Esophagus muscularis mucosa (tissue), 4 donors: ENCODE results near the gene ATP2B2.

Source experiments
- EP300 ChIP-seq: sonication (generic); formaldehyde crosslinking; IDR thresholded peaks from one replicate; pipeline ENCODE4 v1.6.1; 2017; ENCODE audit warnings: antibody characterized with exemption
- POLR2AphosphoS5 ChIP-seq, 2 donors: sonication (generic); formaldehyde crosslinking; IDR thresholded peaks; one replicate each; pipeline ENCODE4 v1.6.1; 2017; ENCODE audit warnings: antibody characterized with exemption in 2 of 2
- TF ChIP-seq, protein P1 (sequence below), 3 experiments: fragments of 200-600 bp in 2 of 3; fragments of 450-650 bp in 1 of 3; sonication (generic) in 2 of 3; IDR thresholded peaks; one replicate each; pipeline ENCODE4 v1.5.1; 2017 to 2019; ENCODE audit warnings: antibody characterized with exemption in 3 of 3, mild to moderate bottlenecking in 2 of 3, moderate library complexity in 1 of 3

DNA sequence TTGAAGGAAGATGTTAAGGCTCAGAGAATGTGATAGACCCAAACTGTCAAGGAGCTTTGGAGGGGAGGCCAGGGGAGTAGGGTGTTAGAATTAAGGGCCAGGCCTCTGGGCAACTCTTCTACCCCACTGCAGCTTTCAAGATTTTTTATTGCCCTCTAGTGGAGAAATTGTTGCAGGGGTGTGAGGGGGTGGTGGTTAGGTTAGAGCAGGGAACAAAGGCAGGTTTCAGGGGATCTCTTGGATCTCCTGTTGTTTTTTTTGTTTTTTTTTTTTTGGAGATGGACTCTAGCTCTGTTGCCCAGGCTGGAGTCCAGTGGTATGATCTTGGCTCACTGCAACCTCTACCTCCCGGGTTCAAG, 183.1 kb downstream of the ATP2B2 start:
- TF ChIP-seq, protein P1, sequence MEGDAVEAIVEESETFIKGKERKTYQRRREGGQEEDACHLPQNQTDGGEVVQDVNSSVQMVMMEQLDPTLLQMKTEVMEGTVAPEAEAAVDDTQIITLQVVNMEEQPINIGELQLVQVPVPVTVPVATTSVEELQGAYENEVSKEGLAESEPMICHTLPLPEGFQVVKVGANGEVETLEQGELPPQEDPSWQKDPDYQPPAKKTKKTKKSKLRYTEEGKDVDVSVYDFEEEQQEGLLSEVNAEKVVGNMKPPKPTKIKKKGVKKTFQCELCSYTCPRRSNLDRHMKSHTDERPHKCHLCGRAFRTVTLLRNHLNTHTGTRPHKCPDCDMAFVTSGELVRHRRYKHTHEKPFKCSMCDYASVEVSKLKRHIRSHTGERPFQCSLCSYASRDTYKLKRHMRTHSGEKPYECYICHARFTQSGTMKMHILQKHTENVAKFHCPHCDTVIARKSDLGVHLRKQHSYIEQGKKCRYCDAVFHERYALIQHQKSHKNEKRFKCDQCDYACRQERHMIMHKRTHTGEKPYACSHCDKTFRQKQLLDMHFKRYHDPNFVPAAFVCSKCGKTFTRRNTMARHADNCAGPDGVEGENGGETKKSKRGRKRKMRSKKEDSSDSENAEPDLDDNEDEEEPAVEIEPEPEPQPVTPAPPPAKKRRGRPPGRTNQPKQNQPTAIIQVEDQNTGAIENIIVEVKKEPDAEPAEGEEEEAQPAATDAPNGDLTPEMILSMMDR (IDR thresholded peaks at IDR 0.05): no peak
- TF ChIP-seq EP300 (no peak), POLR2AphosphoS5 (IDR thresholded peaks at IDR 0.05) (no peak)
